Heart right ventricle (tissue), 16 donors: ENCODE measurements around the gene HTN3. TPM values are rescaled to one million over a fixed set of nuclear protein-coding genes. Genes with fewer than 3 reads are reported as not detected.

Source experiments
- ATAC-seq, 8 donors: fragments of 200-7000 bp; cut with Tn5 transposase; one replicate each; pipeline ENCODE4 v1.9.1; 2020; ENCODE audit warnings: mild to moderate bottlenecking in 8 of 8, moderate library complexity in 8 of 8, moderate number of reproducible peaks in 1 of 8
- DNase-seq, 2 donors: peaks; one replicate each; pipeline ENCODE4 v3.0.0-alpha.2; 2020
- H3K27ac ChIP-seq, 10 donors: fragments of 200-600 bp; sonication (generic) in 2 of 10; one replicate each; pipeline versions ENCODE4 v1.5.0 to v1.8.0; 2020 to 2022; ENCODE audit warnings: mild to moderate bottlenecking in 3 of 10
- H3K27me3 ChIP-seq, 7 donors: fragments of 200-600 bp; one replicate each; pipeline ENCODE4 v1.8.0; 2021 to 2022; ENCODE audit warnings: mild to moderate bottlenecking in 2 of 7
- H3K36me3 ChIP-seq, 9 donors: fragments of 200-600 bp; sonication (generic) in 1 of 9; one replicate each; pipeline versions ENCODE4 v1.5.0 to v1.8.0; 2020 to 2022; ENCODE audit warnings: mild to moderate bottlenecking in 2 of 9
- H3K4me1 ChIP-seq, 9 donors: fragments of 200-600 bp; sonication (generic) in 1 of 9; one replicate each; pipeline versions ENCODE4 v1.5.0 to v1.8.0; 2020 to 2022; ENCODE audit warnings: mild to moderate bottlenecking in 4 of 9
- H3K4me3 ChIP-seq, 10 donors: fragments of 200-600 bp; sonication (generic) in 2 of 10; one replicate each; pipeline versions ENCODE4 v1.5.0 to v1.8.0; 2020 to 2022; ENCODE audit warnings: mild to moderate bottlenecking in 7 of 10, moderate library complexity in 2 of 10
- H3K9me3 ChIP-seq, 11 donors: fragments of 200-600 bp in 10 of 11; sonication (generic) in 2 of 11; one replicate each; pipeline versions ENCODE4 v1.5.0 to v1.8.0; 2013 to 2022; ENCODE audit warnings: mild to moderate bottlenecking in 2 of 11, control low read depth in 1 of 11, moderate library complexity in 1 of 11
- WGBS, 2 donors: extraction: QIAGEN DNeasy Blood & Tissue Kit; methylation state at CpG; one replicate each; pipeline ENCODE4 v1.1.7; 2013; ENCODE audit warnings: inconsistent platforms in 1 of 2; 5-methylcytosine and 5-hydroxymethylcytosine counted together
- intact Hi-C, 10 donors: fragments of 100-400 bp; cut with DNase I; formaldehyde crosslinking; loops; one replicate each; pipeline versions ENCODE4 v1.11.1 to v1.14.2; 2022
- polyA plus RNA-seq, 2 donors: library from polyadenylated mRNA; stranded (reverse); fragments of 200-250 nt; gene quantifications; one replicate each; pipeline ENCODE4 v1.2.3, GENCODE V29; 2013
- total RNA-seq, 10 donors: library from RNA; stranded (reverse); fragmentation: NEBNext Ultra II Directional in 3 of 10; extraction: Animal tissue kit (Norgen Biotek cat#: 25700) in 3 of 10; gene quantifications; one replicate each; pipeline versions ENCODE4 v1.2.1 to v1.2.4, GENCODE V29; 2021 to 2023
- TF ChIP-seq, protein P1 (sequence below), 9 donors: fragments of 200-600 bp; sonication (generic) in 2 of 9; IDR thresholded peaks; one replicate each; pipeline versions ENCODE4 v1.5.0 to v1.8.0; 2021 to 2022; ENCODE audit warnings: antibody characterized with exemption in 9 of 9, mild to moderate bottlenecking in 5 of 9, moderate library complexity in 1 of 9
- donor health status: Arrhythmogenic right ventricular cardiomyopathy.
- donor health status: ischemic (EF 13 %, LVEDD 7.1; RV severe dilation, severe dysfunction).
- donor health status: healthy with polysubstance abuse.
- donor health status: DM: no; HTN: yes; CAD: no.
- donor health status: DM: no; HTN: no; CAD: no.
- donor health status: ischemic (EF 25% LVEDD 6.9; RV normal size, moderate dysfunction).
- donor health status: ischemic (EF 25% LVEDD 5.7; RV mildly dilated, moderate dysfunction).
- donor health status: healthy.
- donor health status: DM: yes; HTN: yes; CAD: no.
- donor health status: Ischemic cardiomyopathy.
- donor health status: ischemic (EF 35%, LVEDD 5.7; RV mildly dilated, moderate dysfunction).
- donor health status: nonischemic (EF 11% LVEDD 7.7; RV severe dilation, severe dysfunction).
- donor health status: DM: yes; HTN: yes; CAD: no.
- donor health status: PGD.
- donor health status: ischemic (EF 29% LVEDD 5.4; RV normal size, mild dysfunction).
- donor health status: nonischemic (EF 23%, LVEDD 6.1; RV moderate dilation, normal function).

The HTN3 gene
- total and polyA plus RNA-seq, 12 donors, result not detected

GRCh38 chr4:69995526-69996016 lies 32.7 kb upstream of the HTN3 start, which contains the start of gene STATH:
TSS of gene STATH (plus strand) at chr4:69995966. CDS start at chr4:69998438, 2,472 bp downstream.
- DNase-seq (no peak), ATAC-seq (no peak)
- Histone ChIP-seq H3K4me3 (no peak within 1 kb of the TSS), H3K9me3 (no peaks in the 10 kb centered on the region), H3K27me3 (no peaks in the 10 kb centered on the region), H3K4me1 (no peaks in the 10 kb centered on the region), H3K27ac (no peak within 1 kb of the TSS), H3K36me3 (no peaks in the 10 kb centered on the region)
- 62 to 72% methylated on average over 3 of the region's 3 CpGs for WGBS, 2 donors
- TF ChIP-seq, protein P1, sequence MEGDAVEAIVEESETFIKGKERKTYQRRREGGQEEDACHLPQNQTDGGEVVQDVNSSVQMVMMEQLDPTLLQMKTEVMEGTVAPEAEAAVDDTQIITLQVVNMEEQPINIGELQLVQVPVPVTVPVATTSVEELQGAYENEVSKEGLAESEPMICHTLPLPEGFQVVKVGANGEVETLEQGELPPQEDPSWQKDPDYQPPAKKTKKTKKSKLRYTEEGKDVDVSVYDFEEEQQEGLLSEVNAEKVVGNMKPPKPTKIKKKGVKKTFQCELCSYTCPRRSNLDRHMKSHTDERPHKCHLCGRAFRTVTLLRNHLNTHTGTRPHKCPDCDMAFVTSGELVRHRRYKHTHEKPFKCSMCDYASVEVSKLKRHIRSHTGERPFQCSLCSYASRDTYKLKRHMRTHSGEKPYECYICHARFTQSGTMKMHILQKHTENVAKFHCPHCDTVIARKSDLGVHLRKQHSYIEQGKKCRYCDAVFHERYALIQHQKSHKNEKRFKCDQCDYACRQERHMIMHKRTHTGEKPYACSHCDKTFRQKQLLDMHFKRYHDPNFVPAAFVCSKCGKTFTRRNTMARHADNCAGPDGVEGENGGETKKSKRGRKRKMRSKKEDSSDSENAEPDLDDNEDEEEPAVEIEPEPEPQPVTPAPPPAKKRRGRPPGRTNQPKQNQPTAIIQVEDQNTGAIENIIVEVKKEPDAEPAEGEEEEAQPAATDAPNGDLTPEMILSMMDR (IDR thresholded peaks at IDR 0.05), result no peak
- intact Hi-C loops, result no loop called here

DNA sequence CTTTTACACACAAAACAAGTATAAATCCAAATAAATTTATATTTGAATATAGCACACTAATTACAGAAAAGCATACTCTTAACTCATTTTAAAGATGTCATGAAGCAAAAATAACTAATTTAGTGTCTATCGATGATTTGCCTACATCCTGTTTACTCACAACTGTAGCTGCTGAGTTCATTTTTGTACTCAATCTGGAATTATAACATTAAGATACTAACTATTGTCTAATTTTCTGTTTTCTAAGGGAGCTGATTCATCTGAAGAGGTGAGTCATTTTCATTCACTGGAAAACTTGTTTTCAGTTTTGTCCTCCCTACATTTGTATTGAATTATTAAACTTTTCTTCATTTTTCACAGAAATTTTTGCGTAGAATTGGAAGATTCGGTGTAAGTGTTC lies 28.8 kb upstream of the HTN3 start:
- WGBS, 2 donors, result 88 to 93% methylated on average over 3 of the region's 3 CpGs
- intact Hi-C loops, result no loop called here
- H3K9me3 ChIP-seq, result no peaks in the 10 kb centered on the region

GRCh38 chr4:70000711-70001110 lies 27.5 kb upstream of the HTN3 start:
- H3K4me3 ChIP-seq, result no peak overlapping the region
- H3K27ac ChIP-seq, result no peak overlapping the region
- TF ChIP-seq, protein P1 (IDR thresholded peaks at IDR 0.05), result no peak
- H3K9me3 ChIP-seq, result no peaks in the 10 kb centered on the region
- DNase-seq (no peak), ATAC-seq (no peak)
- no peaks in the 10 kb centered on the region for H3K27me3 ChIP-seq
- H3K4me1 ChIP-seq, result no peaks in the 10 kb centered on the region
- no peaks in the 10 kb centered on the region for H3K36me3 ChIP-seq
- intact Hi-C loops, result no loop called here
- 65 to 76% methylated on average over 1 of the region's 1 CpG for WGBS, 2 donors

More for the DNA sequence above, 28.8 kb upstream of the HTN3 start:
- Histone ChIP-seq H3K4me1 (no peaks in the 10 kb centered on the region), H3K36me3 (no peaks in the 10 kb centered on the region), H3K4me3 (no peak overlapping the region), H3K27ac (no peak overlapping the region), H3K27me3 (no peaks in the 10 kb centered on the region)
- TF ChIP-seq, protein P1 (IDR thresholded peaks at IDR 0.05), result no peak
- ATAC-seq, result no peak
- DNase-seq, result no peak

GRCh38 chr4:70002507-70002906 lies 25.8 kb upstream of the HTN3 start:
- TF ChIP-seq, protein P1 (IDR thresholded peaks at IDR 0.05), result no peak
- Histone ChIP-seq H3K4me1 (no peaks in the 10 kb centered on the region), H3K4me3 (no peak overlapping the region), H3K27me3 (no peaks in the 10 kb centered on the region), H3K36me3 (no peaks in the 10 kb centered on the region), H3K27ac (no peak overlapping the region), H3K9me3 (no peaks in the 10 kb centered on the region)
- intact Hi-C loops, result no loop called here
- DNase-seq (no peak), ATAC-seq (no peak)
